Measurements from ENCODE around the gene SEC22C. TPM values are rescaled to one million over a fixed set of nuclear protein-coding genes. Genes with fewer than 3 reads are reported as not detected.

Gene SEC22C
- total RNA-seq, 4 donors from 2014 or later: 46.0 to 81.2 (median 56.1) TPM

DNA sequence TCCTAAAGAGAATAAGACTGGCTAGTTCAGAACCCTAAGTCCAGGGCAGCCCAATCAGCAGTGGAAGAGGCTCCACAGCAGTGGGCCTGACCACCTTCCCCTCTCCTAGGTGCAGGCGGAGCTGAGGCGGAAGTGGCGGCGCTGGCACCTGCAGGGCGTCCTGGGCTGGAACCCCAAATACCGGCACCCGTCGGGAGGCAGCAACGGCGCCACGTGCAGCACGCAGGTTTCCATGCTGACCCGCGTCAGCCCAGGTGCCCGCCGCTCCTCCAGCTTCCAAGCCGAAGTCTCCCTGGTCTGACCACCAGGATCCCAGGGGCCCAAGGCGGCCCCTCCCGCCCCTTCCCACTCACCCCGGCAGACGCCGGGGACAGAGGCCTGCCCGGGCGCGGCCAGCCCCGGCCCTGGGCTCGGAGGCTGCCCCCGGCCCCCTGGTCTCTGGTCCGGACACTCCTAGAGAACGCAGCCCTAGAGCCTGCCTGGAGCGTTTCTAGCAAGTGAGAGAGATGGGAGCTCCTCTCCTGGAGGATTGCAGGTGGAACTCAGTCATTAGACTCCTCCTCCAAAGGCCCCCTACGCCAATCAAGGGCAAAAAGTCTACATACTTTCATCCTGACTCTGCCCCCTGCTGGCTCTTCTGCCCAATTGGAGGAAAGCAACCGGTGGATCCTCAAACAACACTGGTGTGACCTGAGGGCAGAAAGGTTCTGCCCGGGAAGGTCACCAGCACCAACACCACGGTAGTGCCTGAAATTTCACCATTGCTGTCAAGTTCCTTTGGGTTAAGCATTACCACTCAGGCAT, 45.6 kb downstream of the SEC22C start:
- DNase-seq (ENCODE audit: low spot score) (no peak), ATAC-seq (ENCODE audit: low FRiP score) (no peak)
- TF ChIP-seq CTCF (IDR thresholded peaks at IDR 0.05): no peak

- no peak for DNase-seq (ENCODE audit: low spot score)
- no peak for TF ChIP-seq CTCF (IDR thresholded peaks at IDR 0.05)
- ATAC-seq (ENCODE audit: low FRiP score): no peak
Measured at GRCh38 chr3:42533161-42533897, 48.4 kb downstream of the SEC22C start.

DNA sequence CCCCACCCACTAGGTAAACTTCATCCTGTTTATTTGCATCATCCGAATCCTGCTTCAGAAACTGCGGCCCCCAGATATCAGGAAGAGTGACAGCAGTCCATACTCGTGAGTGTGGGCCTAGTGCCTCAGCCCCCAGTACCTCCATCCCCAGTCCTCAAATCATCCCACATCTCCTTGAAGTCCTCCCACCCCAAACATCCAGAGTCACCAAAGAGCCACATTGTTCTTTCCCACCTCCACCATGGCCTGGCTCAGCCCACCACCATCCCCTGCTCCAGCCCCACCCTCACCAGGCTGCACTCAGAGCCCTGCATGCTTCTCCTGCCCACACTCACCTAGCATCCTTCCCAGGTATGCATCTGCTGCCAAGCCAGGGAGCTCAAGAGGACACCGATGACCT, 49.5 kb downstream of the SEC22C start:
- no peak for TF ChIP-seq CTCF (IDR thresholded peaks at IDR 0.05)
- no peak for ATAC-seq (ENCODE audit: low FRiP score)
- DNase-seq (ENCODE audit: low spot score): no peak

DNA sequence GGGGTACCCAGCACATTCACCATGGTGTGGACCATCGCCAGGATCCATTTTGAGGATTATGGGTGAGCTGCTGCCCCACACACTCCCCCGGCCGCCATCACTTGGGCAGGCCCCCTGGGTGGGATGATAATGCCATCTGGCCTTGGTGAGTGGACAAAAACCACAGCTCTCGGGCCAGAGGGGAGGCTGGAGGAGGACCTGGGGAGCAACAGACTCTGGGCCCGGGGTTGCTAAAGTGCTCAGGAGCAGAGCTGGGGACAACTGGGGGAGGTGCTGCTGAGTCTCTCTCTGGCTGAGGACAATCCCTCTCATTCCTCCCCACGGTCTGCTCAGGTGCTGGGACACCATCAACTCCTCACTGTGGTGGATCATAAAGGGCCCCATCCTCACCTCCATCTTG, 50.3 kb downstream of the SEC22C start:
- ATAC-seq (ENCODE audit: low FRiP score) (no peak), DNase-seq (ENCODE audit: low spot score) (no peak)
- TF ChIP-seq CTCF (IDR thresholded peaks at IDR 0.05): no peak

GRCh38 chr3:42530073-42530472, 51.7 kb downstream of the SEC22C start:
- no peak for TF ChIP-seq CTCF (IDR thresholded peaks at IDR 0.05)
- ATAC-seq (ENCODE audit: low FRiP score) (no peak), DNase-seq (ENCODE audit: low spot score) (no peak)

DNA sequence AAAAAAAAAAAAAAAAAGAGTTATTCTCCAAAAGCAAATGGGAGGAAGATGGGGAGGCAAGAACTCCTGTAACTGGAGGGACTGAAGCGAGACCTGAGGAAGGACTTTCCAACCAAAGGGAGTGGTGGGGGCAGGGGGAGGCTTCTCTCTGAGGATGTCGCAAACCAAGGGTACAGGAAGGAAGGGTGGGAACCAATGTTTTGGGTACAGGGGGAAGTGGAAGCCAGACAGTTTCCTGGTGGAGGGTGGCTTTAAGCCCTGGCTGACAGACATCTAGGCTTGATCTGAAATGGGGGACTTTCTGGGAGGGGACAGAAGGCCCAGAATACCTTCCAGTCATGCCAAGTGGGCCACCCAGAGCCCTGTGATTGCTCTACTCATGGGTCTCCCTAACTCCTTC, 52.3 kb downstream of the SEC22C start:
- TF ChIP-seq CTCF (IDR thresholded peaks at IDR 0.05): no peak
- ATAC-seq (ENCODE audit: low FRiP score) (no peak), DNase-seq (ENCODE audit: low spot score) (no peak)

All from omental fat pad (tissue), 4 donors.